Measurements from ENCODE around the gene GUCY1A2. TPM values are rescaled to one million over a fixed set of nuclear protein-coding genes. Genes with fewer than 3 reads are reported as not detected.

GUCY1A2 gene
- total RNA-seq, 1 experiment from 2014 or later = not detected

GRCh38 chr11:106818443-106818842 is 199.8 kb downstream of the GUCY1A2 start:
- Mint-ChIP-seq H3K4me3 (ENCODE audit: unreplicated experiment) (no peak overlapping the region), H3K36me3 (ENCODE audit: insufficient read depth, unreplicated experiment) (no peaks in the 10 kb centered on the region), H3K27ac (ENCODE audit: unreplicated experiment) (no peak overlapping the region), H3K4me1 (ENCODE audit: low read depth, unreplicated experiment) (no peaks in the 10 kb centered on the region), H3K9me3 (ENCODE audit: unreplicated experiment) (no peaks in the 10 kb centered on the region), H3K27me3 (ENCODE audit: insufficient read depth, unreplicated experiment) (no peaks in the 10 kb centered on the region)
- no peaks in the 10 kb centered on the region; the same call in 1 of the 2 replicates for H3K27me3 ChIP-seq (replicated peaks; ENCODE audit: control insufficient read depth, insufficient read depth, low read length)
- intact Hi-C loops (cut with micrococcal nuclease; ENCODE audit: unreplicated experiment) = no loop called here
- POLR2A ChIA-PET = no interaction called here
- no peak overlapping the region for H3K4me3 ChIP-seq (ENCODE audit: low read depth, low read length)
- no TSS peak for BruUV-seq (replicated peaks)
- no peak for TF ChIP-seq CTCF (IDR thresholded peaks at IDR 0.05; ENCODE audit: insufficient read depth in 1 of 2, low read depth in 1 of 2, low read length in 1 of 2, severe bottlenecking in 1 of 2, unreplicated experiment in 1 of 2)
- H3K9me3 ChIP-seq = peaks cover 5% of the 10 kb centered on the region; the same call in 1 of the 2 replicates
- H3K36me3 ChIP-seq (ENCODE audit: control insufficient read depth, insufficient read depth, low read length) = no peaks in the 10 kb centered on the region
- CTCF ChIA-PET = no interaction called here
- no peak for DNase-seq
- no peaks in the 10 kb centered on the region for H3K4me1 ChIP-seq

- Histone ChIP-seq H3K9me3 (peaks cover 5% of the 10 kb centered on the region; the same call in 1 of the 2 replicates), H3K27me3 (replicated peaks; ENCODE audit: control insufficient read depth, insufficient read depth, low read length) (no peaks in the 10 kb centered on the region; the same call in 1 of the 2 replicates), H3K4me3 (ENCODE audit: low read depth, low read length) (no peak overlapping the region), H3K36me3 (ENCODE audit: control insufficient read depth, insufficient read depth, low read length) (no peaks in the 10 kb centered on the region), H3K4me1 (no peaks in the 10 kb centered on the region)
- Mint-ChIP-seq H3K27ac (ENCODE audit: unreplicated experiment) (no peak overlapping the region), H3K4me1 (ENCODE audit: low read depth, unreplicated experiment) (no peaks in the 10 kb centered on the region), H3K36me3 (ENCODE audit: insufficient read depth, unreplicated experiment) (no peaks in the 10 kb centered on the region), H3K4me3 (ENCODE audit: unreplicated experiment) (no peak overlapping the region), H3K27me3 (ENCODE audit: insufficient read depth, unreplicated experiment) (no peaks in the 10 kb centered on the region), H3K9me3 (ENCODE audit: unreplicated experiment) (no peaks in the 10 kb centered on the region)
- CTCF ChIA-PET = no interaction called here
- no peak for TF ChIP-seq CTCF (IDR thresholded peaks at IDR 0.05; ENCODE audit: insufficient read depth in 1 of 2, low read depth in 1 of 2, low read length in 1 of 2, severe bottlenecking in 1 of 2, unreplicated experiment in 1 of 2)
- no peak for DNase-seq
- POLR2A ChIA-PET = no interaction called here
- intact Hi-C loops (cut with micrococcal nuclease; ENCODE audit: unreplicated experiment) = no loop called here
- BruUV-seq (replicated peaks) = no TSS peak
Measured at GRCh38 chr11:106815209-106815608, 203.1 kb downstream of the GUCY1A2 start.

GRCh38 chr11:106813806-106814205 is 204.5 kb downstream of the GUCY1A2 start:
- no peak overlapping the region for H3K27ac Mint-ChIP-seq (ENCODE audit: unreplicated experiment)
- no peak overlapping the region for H3K4me3 ChIP-seq (ENCODE audit: low read depth, low read length)
- no peaks in the 10 kb centered on the region for H3K36me3 Mint-ChIP-seq (ENCODE audit: insufficient read depth, unreplicated experiment)
- H3K9me3 Mint-ChIP-seq (ENCODE audit: unreplicated experiment) = no peaks in the 10 kb centered on the region
- H3K9me3 ChIP-seq = peaks cover 5% of the 10 kb centered on the region; the same call in 1 of the 2 replicates
- H3K36me3 ChIP-seq (ENCODE audit: control insufficient read depth, insufficient read depth, low read length) = no peaks in the 10 kb centered on the region
- H3K4me3 Mint-ChIP-seq (ENCODE audit: unreplicated experiment) = no peak overlapping the region
- ChIA-PET CTCF (interaction anchor here (0.7 kb wide), 1 partner anchor 9 kb away, joined by 3 read pairs; no protein-coding TSS in a partner anchor), POLR2A (no interaction called here)
- DNase-seq = no peak
- H3K4me1 ChIP-seq = no peaks in the 10 kb centered on the region
- no peaks in the 10 kb centered on the region; the same call in 1 of the 2 replicates for H3K27me3 ChIP-seq (replicated peaks; ENCODE audit: control insufficient read depth, insufficient read depth, low read length)
- intact Hi-C loops (cut with micrococcal nuclease; ENCODE audit: unreplicated experiment) = no loop called here
- no peaks in the 10 kb centered on the region for H3K4me1 Mint-ChIP-seq (ENCODE audit: low read depth, unreplicated experiment)
- BruUV-seq (replicated peaks) = no TSS peak
- H3K27me3 Mint-ChIP-seq (ENCODE audit: insufficient read depth, unreplicated experiment) = no peaks in the 10 kb centered on the region
- TF ChIP-seq CTCF (IDR thresholded peaks at IDR 0.05; ENCODE audit: insufficient read depth in 1 of 2, low read depth in 1 of 2, low read length in 1 of 2, severe bottlenecking in 1 of 2, unreplicated experiment in 1 of 2) = no peak
